HCT116 (cell line): ENCODE results near the gene PTCH2. TPM values are rescaled to one million over a fixed set of nuclear protein-coding genes. Genes with fewer than 3 reads are reported as not detected.
A peak's percentile ranks its signal among the peaks of the same experiment; 100 is the strongest.

Source experiments
- ATAC-seq: fragments of 200-7000 bp; cut with Tn5 transposase; 2 replicates; pipeline ENCODE4 v1.9.1; 2020; ENCODE audit warnings: mild to moderate bottlenecking, moderate library complexity
- BruUV-seq: library from RNA; stranded (reverse); fragments of 400-500 nt; replicated peaks from 2 replicates; lab custom pipeline; 2021; lab: Mats Ljungman, UMichigan
- CTCF ChIA-PET: fragments of 300-600 bp; sonication (Branson Sonifier 250); formaldehyde crosslinking; loops from one replicate; lab custom pipeline; 2021; ENCODE audit warnings: antibody characterized with exemption; lab: Charles Lee
- POLR2A ChIA-PET: fragments of 300-600, 350-600 bp; sonication (Branson Sonifier 250); formaldehyde crosslinking; loops from one replicate; lab custom pipeline; 2021; ENCODE audit warnings: antibody characterized with exemption; lab: Charles Lee
- RAD21 ChIA-PET, 2 experiments: fragments of 300-600 bp; sonication (Branson Sonifier 250); formaldehyde crosslinking; loops; one replicate each; lab custom pipeline; 2023; ENCODE audit warnings: low total read pairs in 2 of 2; ENCODE audit not compliant: uncharacterized antibody in 2 of 2, unreplicated experiment in 2 of 2, low non-redundant PET in 1 of 2; lab: Charles Lee
- DNase-seq: peaks from one replicate; pipeline ENCODE4 v3.0.0-alpha.2; 2010; ENCODE audit warnings: low read depth, low spot score
- H2AFZ ChIP-seq: fragments of 200-600 bp; shearing (Covaris generic), sonication (generic); 2 replicates; pipeline ENCODE4 v1.6.1; 2017; ENCODE audit warnings: low read depth, mixed run types, mixed read lengths, antibody characterized with exemption, low read length; ENCODE audit not compliant: poor library complexity, severe bottlenecking
- H3K27ac ChIP-seq: 2 replicates; pipeline ENCODE4 v1.5.1; 2012; ENCODE audit warnings: low read depth, low read length
- H3K27me3 ChIP-seq: fragments of 200-600 bp; sonication (generic); 2 replicates; pipeline ENCODE4 v1.6.1; 2016; ENCODE audit warnings: mixed run types, low read length, mixed read lengths; ENCODE audit not compliant: insufficient read depth
- H3K36me3 ChIP-seq, 2 experiments: fragments of 200-500 bp in 1 of 2; fragments of 200-600 bp in 1 of 2; sonication (Bioruptor generic) in 1 of 2; sonication (generic) in 1 of 2; 2 replicates each; pipeline versions ENCODE4 v1.5.1 to v1.6.1; 2014 to 2016; ENCODE audit warnings: low read length in 2 of 2, inconsistent platforms in 1 of 2, mixed read lengths in 1 of 2, mixed run types in 1 of 2; ENCODE audit not compliant: insufficient read depth in 2 of 2, control insufficient read depth in 1 of 2
- H3K4me1 ChIP-seq, 2 experiments: fragments of 200-600 bp in 1 of 2; sonication (generic) in 1 of 2; 2 replicates each; pipeline versions ENCODE4 v1.5.1 to v1.6.1; 2012 to 2017; ENCODE audit warnings: low read length in 2 of 2, inconsistent platforms in 1 of 2, mild to moderate bottlenecking in 1 of 2, mixed read lengths in 1 of 2, mixed run types in 1 of 2, moderate library complexity in 1 of 2; ENCODE audit not compliant: insufficient read depth in 2 of 2, control insufficient read depth in 1 of 2
- H3K4me2 ChIP-seq: fragments of 200-600 bp; sonication (generic); 2 replicates; pipeline ENCODE4 v1.6.1; 2017; ENCODE audit warnings: mixed run types, low read length, mixed read lengths
- H3K4me3 ChIP-seq, 2 experiments: fragments of 200-600 bp in 1 of 2; sonication (generic) in 1 of 2; replicated peaks in 1 of 2; 2 replicates each; pipeline ENCODE4 v1.5.1; 2011 to 2016; ENCODE audit warnings: low read length in 2 of 2, control low read depth in 1 of 2, low read depth in 1 of 2, mild to moderate bottlenecking in 1 of 2, mixed read lengths in 1 of 2, mixed run types in 1 of 2
- H3K79me2 ChIP-seq: fragments of 200-600 bp; sonication (generic); 2 replicates; pipeline ENCODE4 v1.6.1; 2017; ENCODE audit warnings: mild to moderate bottlenecking, mixed run types, low read length, moderate library complexity, mixed read lengths; ENCODE audit not compliant: insufficient read depth
- H3K9ac ChIP-seq: fragments of 200-600 bp; sonication (generic); 2 replicates; pipeline ENCODE4 v1.6.1; 2016; ENCODE audit warnings: low read length, mixed read lengths
- H3K9me2 ChIP-seq: fragments of 200-600 bp; sonication (generic), shearing (Covaris generic); 2 replicates; pipeline ENCODE4 v1.6.1; 2017; ENCODE audit warnings: mixed run types, mild to moderate bottlenecking, moderate library complexity; ENCODE audit not compliant: insufficient read depth
- H3K9me3 ChIP-seq, 2 experiments: fragments of 200-500 bp in 1 of 2; fragments of 200-600 bp in 1 of 2; sonication (Bioruptor generic) in 1 of 2; sonication (generic) in 1 of 2; 2 replicates each; pipeline ENCODE4 v1.6.1; 2014 to 2017; ENCODE audit warnings: low read length in 2 of 2, mixed read lengths in 2 of 2, inconsistent platforms in 1 of 2, low read depth in 1 of 2, mild to moderate bottlenecking in 1 of 2, mixed run types in 1 of 2, moderate library complexity in 1 of 2; ENCODE audit not compliant: control insufficient read depth in 1 of 2, insufficient read depth in 1 of 2
- H4K20me1 ChIP-seq: fragments of 200-600 bp; sonication (generic), shearing (Covaris generic); 2 replicates; pipeline ENCODE4 v1.6.1; 2017; ENCODE audit warnings: mixed run types, mild to moderate bottlenecking, moderate library complexity; ENCODE audit not compliant: insufficient read depth
- CBX3 ChIP-seq: IDR thresholded peaks from 2 replicates; pipeline ENCODE4 v1.6.1; 2012; ENCODE audit warnings: low read depth
- POLR2A ChIP-seq: IDR thresholded peaks from 2 replicates; pipeline ENCODE4 v1.7.0; 2011; ENCODE audit warnings: borderline replicate concordance; ENCODE audit not compliant: insufficient read depth, insufficient read length; ENCODE audit errors: extremely low read depth
- POLR2AphosphoS5 ChIP-seq: IDR thresholded peaks from 2 replicates; pipeline ENCODE4 v1.6.1; 2011; ENCODE audit warnings: mild to moderate bottlenecking, low read depth, low read length, moderate library complexity
- RAD21 ChIP-seq: IDR thresholded peaks from 2 replicates; pipeline ENCODE4 v1.6.1; 2012; ENCODE audit warnings: low read depth, mild to moderate bottlenecking
- SIN3A ChIP-seq: IDR thresholded peaks from 2 replicates; pipeline ENCODE4 v1.6.1; 2012; ENCODE audit warnings: low read depth
- SP1 ChIP-seq: IDR thresholded peaks from 2 replicates; pipeline ENCODE4 v1.6.1; 2012; ENCODE audit warnings: low read depth
- SRF ChIP-seq: IDR thresholded peaks from 2 replicates; pipeline ENCODE4 v1.6.1; 2012; ENCODE audit warnings: low read depth
- YY1 ChIP-seq: IDR thresholded peaks from 2 replicates; pipeline ENCODE4 v1.6.1; 2011; ENCODE audit warnings: low read length, low read depth, moderate library complexity, mild to moderate bottlenecking; ENCODE audit not compliant: insufficient replicate concordance; ENCODE audit errors: extremely low read depth
- ZFX ChIP-seq: fragments of 450-650 bp; IDR thresholded peaks from 2 replicates; pipeline ENCODE4 v1.6.1; 2017
- intact Hi-C: fragments of 100-400 bp; cut with micrococcal nuclease; formaldehyde crosslinking; loops from 2 replicates; pipeline ENCODE4 v1.10.0; 2022
- total RNA-seq: library from RNA; stranded (reverse); gene quantifications from one replicate; pipeline ENCODE4 v1.2.1, GENCODE V29; 2021; ENCODE audit not compliant: unreplicated experiment
- TF ChIP-seq, protein P1 (sequence below): IDR thresholded peaks from 2 replicates; pipeline ENCODE4 v1.6.1; 2012
- TF ChIP-seq, protein P2 (sequence below), 3 experiments: fragments of 200-600 bp in 1 of 3; sonication (generic) in 1 of 3; IDR thresholded peaks in 2 of 3; conservative IDR thresholded peaks in 1 of 3; 2 replicates each; pipeline ENCODE4 v1.5.1; 2012 to 2017; ENCODE audit warnings: low read depth in 2 of 3, low read length in 2 of 3, antibody characterized with exemption in 1 of 3, borderline replicate concordance in 1 of 3, control low read depth in 1 of 3, mild to moderate bottlenecking in 1 of 3, mixed read lengths in 1 of 3, mixed run types in 1 of 3, moderate library complexity in 1 of 3; ENCODE audit not compliant: insufficient read depth in 1 of 3

PTCH2 gene
- total RNA-seq, 1 experiment from 2014 or later = 1.3 TPM

DNA sequence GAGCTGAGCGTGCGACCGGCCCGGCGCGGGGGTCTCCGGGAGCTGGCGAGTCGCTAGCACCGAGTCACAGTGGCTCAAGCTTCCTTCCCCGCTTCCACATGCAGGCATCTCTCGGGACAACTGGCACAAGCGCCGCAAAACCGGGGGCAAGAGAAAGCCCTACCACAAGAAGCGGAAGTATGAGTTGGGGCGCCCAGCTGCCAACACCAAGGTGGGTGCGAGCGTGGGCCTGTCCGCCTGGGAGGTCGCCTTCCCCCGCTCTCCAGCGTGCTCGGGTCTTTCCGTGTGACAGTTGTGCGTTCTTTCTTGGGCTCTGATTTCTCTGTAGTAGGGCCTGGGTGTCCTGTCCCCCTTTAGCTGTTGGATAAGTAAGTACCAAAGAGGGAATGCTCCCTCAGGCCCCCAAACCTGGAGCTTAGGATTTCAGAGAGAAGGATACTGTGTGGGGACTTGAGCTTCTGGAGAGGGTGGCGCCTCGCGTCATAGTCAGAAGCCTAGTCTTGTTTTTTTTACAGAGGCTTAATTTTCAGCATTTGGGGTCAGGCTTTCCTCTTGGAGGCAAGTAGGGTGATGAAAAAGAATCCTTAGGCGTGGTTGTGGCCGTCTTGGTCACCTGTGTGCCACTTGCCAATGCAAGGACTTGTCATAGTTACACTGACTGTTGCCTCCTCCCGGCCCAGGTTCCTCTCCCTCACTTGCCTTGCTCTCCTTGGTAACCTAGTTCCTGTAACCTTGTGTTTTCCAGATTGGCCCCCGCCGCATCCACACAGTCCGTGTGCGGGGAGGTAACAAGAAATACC, 66.9 kb downstream of the PTCH2 start:
- Histone ChIP-seq H2AFZ (no peak overlapping the region), H3K9ac (peak overlapping the region; percentile 100), H3K79me2 (peaks cover 43% of the 10 kb centered on the region), H3K4me2 (peak overlapping the region; percentile 99), H3K9me3 (no peaks in the 10 kb centered on the region), H3K27me3 (no peaks in the 10 kb centered on the region), H3K4me1 (peaks cover 10 to 24% of the 10 kb centered on the region in 2 experiments), H3K9me2 (no peaks in the 10 kb centered on the region), H3K36me3 (peaks cover 28 to 44% of the 10 kb centered on the region in 2 experiments), H3K27ac (peak overlapping the region; percentile 86), H4K20me1 (peaks cover 18% of the 10 kb centered on the region; the same call in 1 of the 2 replicates), H3K4me3 (peak overlapping the region; percentile 92 to 99)
- no peak for TF ChIP-seq CBX3
- no peak for TF ChIP-seq YY1
- peak; percentile 59; the same call in 1 of the 2 replicates for TF ChIP-seq ZFX
- ChIA-PET CTCF (interaction anchor here (1.6 kb wide), 2 partner anchors 45 to 55 kb away, joined by 3 read pairs; partner anchors contain the start of gene RNU5D-1), POLR2A (interaction anchor here (0.7 to 3.5 kb wide), 11 partner anchors 9 to 54 kb away, joined by 3 to 39 read pairs (median 10); partner anchors contain the start of genes DYNLT4, PLK3 and RNU5D-1), RAD21 (no interaction called here)
- peak; percentile 4; the same call in 1 of the 2 replicates for ATAC-seq
- intact Hi-C loops = loop anchor here (1.0 kb wide), 1 partner anchor 45 kb away; the partner anchor contains the start of gene RNU5D-1
- TSS peak; percentile 62 for BruUV-seq
- no peak for DNase-seq

DNA sequence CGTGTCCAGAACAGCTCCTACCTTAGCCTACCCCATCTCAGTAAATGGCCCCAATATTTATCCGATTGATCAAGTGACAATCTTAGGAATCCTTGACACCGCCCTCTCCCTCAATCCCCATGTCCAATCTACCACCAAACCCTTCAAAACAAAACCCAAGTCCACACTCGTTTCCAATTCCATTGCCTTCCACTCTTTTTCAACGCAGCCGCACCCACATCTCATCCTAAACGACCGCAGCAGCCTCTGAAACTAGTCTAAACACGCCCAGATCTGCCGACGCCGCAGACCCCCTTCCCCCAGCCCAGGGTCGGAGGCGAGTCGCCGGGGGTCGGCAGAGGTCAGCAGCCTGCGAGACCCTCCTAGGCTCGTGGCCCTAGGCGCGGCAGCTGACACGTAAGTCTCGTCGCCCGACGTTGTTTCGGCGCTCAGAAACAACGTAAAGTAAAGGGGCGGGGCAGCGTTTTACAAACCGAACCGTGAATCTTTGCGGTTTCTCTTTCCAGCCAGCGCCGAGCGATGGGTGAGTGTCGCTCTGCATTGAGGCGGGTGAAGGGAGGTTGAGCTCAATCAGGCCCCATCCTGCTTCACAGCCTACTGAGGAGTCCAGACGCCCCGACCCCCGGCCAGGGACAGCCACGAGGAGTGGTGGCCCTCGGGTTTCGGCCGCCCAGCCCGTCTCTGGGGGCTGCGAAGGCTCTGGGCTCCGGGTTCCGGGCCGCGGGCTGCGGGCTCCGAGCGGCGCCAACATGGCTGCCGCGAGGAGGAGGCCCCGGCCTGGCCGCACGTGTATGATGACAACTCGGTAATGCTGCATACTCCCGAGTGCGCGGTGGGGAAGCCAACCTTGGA, 67.7 kb downstream of the PTCH2 start, which contains the start of gene RPS8:
RPS8 (plus strand) TSS at position 463 of the 852 bp plus-strand sequence; CDS start at position 520, 57 bp downstream.
- Histone ChIP-seq H3K4me1 (peaks cover 10 to 24% of the 10 kb centered on the region in 2 experiments), H3K27ac (peak within 1 kb of the TSS; percentile 86), H2AFZ (no peak within 1 kb of the TSS), H3K4me3 (peak within 1 kb of the TSS; percentile 92 to 99), H4K20me1 (peaks cover 18% of the 10 kb centered on the region; the same call in 1 of the 2 replicates)
- CTCF ChIA-PET = interaction anchor here (1.1 to 1.6 kb wide), 3 partner anchors 13 to 54 kb away, joined by 3 read pairs; partner anchors contain the start of genes BEST4 and RNU5D-1
- TF ChIP-seq POLR2A = peak; percentile 97
- TF ChIP-seq, protein P1, sequence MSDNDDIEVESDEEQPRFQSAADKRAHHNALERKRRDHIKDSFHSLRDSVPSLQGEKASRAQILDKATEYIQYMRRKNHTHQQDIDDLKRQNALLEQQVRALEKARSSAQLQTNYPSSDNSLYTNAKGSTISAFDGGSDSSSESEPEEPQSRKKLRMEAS = peak; percentile 99
- TF ChIP-seq SIN3A = peak; percentile 94; the same call in 1 of the 2 replicates
- no peak for TF ChIP-seq RAD21
- peak; percentile 96 for TF ChIP-seq SRF
- TF ChIP-seq ZFX = peak; percentile 91; the same call in 1 of the 2 replicates
- TF ChIP-seq SP1 = peak; percentile 93
- TF ChIP-seq YY1 = peak; percentile 79
- TF ChIP-seq, protein P2, sequence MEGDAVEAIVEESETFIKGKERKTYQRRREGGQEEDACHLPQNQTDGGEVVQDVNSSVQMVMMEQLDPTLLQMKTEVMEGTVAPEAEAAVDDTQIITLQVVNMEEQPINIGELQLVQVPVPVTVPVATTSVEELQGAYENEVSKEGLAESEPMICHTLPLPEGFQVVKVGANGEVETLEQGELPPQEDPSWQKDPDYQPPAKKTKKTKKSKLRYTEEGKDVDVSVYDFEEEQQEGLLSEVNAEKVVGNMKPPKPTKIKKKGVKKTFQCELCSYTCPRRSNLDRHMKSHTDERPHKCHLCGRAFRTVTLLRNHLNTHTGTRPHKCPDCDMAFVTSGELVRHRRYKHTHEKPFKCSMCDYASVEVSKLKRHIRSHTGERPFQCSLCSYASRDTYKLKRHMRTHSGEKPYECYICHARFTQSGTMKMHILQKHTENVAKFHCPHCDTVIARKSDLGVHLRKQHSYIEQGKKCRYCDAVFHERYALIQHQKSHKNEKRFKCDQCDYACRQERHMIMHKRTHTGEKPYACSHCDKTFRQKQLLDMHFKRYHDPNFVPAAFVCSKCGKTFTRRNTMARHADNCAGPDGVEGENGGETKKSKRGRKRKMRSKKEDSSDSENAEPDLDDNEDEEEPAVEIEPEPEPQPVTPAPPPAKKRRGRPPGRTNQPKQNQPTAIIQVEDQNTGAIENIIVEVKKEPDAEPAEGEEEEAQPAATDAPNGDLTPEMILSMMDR (IDR thresholded peaks at IDR 0.05 in 2 of 3, conservative IDR thresholded peaks at IDR 0.05 in 1 of 3; ENCODE audit: borderline replicate concordance in 1 of 3, insufficient read depth in 1 of 3, low read depth in 2 of 3, low read length in 2 of 3) = no peak
- peak; percentile 99 for TF ChIP-seq POLR2AphosphoS5
- TF ChIP-seq, all 23 proteins: peak for 8
- Histone ChIP-seq H3K4me2 (peak within 1 kb of the TSS; percentile 99), H3K27me3 (no peaks in the 10 kb centered on the region), H3K9me3 (no peaks in the 10 kb centered on the region), H3K9me2 (no peaks in the 10 kb centered on the region), H3K9ac (peak within 1 kb of the TSS; percentile 100), H3K36me3 (peaks cover 26 to 41% of the 10 kb centered on the region in 2 experiments), H3K79me2 (peaks cover 43% of the 10 kb centered on the region)
- intact Hi-C loops = loop anchor here (1.0 kb wide), 1 partner anchor 44 kb away; the partner anchor contains the start of gene RNU5D-1
- RAD21 ChIA-PET = no interaction called here
- POLR2A ChIA-PET = interaction anchor here (0.7 to 3.5 kb wide), 15 partner anchors 8 to 725 kb away, joined by 3 to 39 read pairs (median 9); partner anchors contain the start of genes CCDC163, DYNLT4, MMACHC and MUTYH
- TSS peak; percentile 97 for BruUV-seq
- ATAC-seq (peak; percentile 76), DNase-seq (peak; percentile 85)
